ENCODE results near the gene SLC38A5.
A peak's percentile ranks its signal among the peaks of the same experiment; 100 is the strongest.
"Not testable (repeated sequence)": the region's sequence is repeated elsewhere in the genome, so short reads cannot be mapped to it uniquely, and the experiment has no call there.

Gene SLC38A5

DNA sequence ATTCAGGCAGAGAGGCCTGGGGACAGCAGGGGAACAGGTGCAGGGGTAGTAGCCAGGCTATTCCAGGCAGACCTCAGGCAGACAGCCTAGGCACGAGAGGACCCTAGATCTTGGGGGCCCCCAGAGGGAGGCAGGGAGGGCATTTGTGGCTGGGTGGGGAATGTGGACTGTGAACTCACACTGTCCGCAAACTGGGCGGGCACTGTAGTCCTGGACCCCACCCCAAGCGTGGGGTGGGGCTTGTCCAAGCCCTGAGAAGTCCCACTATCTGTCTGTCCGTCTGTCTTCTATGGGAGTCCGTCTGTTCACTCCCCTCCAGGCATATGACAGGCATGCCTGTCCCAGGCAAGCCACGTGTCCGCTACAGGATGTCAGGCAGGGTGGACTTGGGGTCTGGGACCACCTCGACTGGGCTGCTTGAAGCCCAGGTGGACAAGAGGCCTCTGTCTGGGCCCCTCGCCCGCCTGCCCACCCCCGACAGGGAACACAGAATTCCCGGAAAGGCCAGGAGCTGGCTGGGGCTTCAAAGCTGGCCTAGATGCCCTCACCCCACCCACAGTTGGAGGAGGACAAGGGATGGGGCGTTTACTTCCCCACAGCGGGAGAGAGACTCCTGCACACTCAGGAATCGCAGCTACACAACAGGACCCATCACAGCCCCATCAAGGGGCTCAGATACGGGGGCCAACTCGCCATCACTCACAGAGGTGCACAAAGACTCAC, at the start of gene SLC38A5:
Gene SLC38A5, minus strand, starts transcription at position 151 of the 723 bp plus-strand sequence. CDS start 2,336 bp downstream, outside the sequence.
- DNase-seq = no peak

DNA sequence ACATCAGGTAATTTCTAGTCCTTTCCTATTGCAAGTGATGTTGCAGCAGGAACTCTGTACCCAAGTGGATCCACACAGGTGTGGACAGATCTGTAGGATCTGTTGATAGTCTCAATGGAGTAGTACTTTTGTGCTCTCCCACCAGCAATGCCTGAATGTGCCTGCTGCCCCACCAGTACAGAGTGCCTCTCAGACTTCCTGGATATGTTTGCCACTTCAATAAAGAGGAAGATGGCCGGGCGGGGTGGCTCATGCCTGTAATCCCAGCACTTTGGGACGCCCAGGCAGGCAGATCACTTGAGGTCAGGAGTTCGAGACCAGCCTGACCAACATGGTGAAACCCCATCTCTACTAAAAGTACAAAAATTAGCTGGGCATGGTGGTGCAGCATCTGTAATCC, 49.4 kb upstream of the SLC38A5 start:
- DNase-seq = not testable (repeated sequence)

DNA sequence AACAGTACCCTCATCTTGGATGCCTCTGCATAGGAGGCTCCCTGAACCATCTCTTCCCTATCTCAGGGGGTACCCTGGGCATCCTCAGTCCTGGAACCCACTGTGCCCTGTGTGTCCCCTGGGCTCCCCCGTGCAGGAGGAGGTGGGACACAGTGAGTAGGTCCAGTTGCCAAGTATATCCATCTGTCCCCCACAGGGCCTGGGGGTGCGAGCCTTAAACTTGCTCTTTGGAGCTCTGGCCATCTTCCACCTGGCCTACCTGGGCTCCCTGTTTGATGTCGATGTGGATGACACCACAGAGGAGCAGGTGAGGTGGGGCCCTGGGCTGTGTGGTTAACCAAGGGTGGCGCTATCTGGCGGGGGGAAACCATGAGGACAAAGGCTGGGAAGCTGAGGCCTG, 46.9 kb upstream of the SLC38A5 start:
- DNase-seq = no peak

DNA sequence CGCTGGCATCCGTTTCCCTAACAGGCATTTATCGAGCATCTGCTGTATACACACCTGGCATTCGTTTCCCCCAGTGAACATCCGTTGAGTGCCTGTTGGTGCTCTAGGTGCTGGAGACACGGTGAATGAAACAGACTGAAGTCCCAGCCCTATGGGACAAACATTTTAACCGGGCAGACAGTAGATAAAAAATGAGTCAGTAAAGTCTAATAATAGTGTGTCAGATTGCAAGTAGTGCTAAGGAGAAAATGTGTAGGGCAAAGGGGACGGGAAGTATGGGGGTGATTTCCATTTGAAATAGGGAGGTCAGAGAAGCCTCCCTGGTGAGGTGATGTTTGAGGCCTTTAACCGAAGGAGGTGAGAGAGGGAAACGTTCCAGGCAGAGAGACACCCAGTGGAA, 46.2 kb upstream of the SLC38A5 start:
- DNase-seq = no peak

DNA sequence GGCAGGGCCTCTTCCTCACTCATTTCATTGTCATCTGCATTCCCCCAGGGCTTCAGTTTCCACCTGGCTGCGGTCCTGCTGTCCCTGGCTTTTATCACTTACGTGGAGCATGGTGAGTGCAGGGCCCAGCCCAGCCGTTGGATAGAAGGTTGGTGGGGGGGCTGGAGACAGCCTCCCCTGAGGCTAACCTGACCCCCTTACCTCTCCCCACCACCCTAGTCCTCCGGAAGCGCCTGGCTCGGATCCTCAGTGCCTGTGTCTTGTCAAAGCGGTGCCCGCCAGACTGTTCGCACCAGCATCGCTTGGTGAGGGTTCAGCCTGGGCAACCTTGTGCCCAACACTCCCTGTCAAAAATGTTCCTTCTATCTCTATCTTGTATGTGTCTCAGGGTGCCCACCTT, 45.8 kb upstream of the SLC38A5 start:
- no peak for DNase-seq

DNA sequence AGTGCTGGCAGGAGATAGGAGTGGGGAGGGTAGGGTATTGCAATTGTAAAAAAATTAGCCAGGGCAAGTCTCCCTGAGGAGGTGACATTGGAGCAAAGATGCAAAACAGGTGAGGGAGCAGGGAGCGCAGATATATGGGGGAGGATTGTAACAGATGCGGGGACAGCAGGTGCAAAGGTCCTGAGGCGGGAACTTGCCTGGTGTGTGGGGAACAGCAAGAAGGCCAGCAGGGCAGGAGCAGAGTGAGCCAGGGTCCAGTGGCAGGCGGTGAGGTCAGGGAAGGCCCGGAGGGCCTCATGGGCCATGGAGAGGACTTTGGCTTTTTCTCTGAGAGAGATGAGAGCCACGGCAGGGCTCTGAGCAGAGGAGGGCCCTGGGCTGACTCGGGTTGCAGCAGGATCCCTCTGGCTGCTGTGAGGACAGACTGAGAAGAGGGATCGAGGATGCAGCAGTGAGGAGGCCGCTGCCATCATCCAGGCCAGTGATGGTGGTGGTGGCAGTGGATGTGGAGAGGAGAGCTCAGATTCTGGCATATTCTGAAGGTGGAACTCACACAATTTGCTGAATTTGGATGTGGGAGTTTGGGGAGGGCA, 44.9 kb upstream of the SLC38A5 start:
- DNase-seq = no peak

DNA sequence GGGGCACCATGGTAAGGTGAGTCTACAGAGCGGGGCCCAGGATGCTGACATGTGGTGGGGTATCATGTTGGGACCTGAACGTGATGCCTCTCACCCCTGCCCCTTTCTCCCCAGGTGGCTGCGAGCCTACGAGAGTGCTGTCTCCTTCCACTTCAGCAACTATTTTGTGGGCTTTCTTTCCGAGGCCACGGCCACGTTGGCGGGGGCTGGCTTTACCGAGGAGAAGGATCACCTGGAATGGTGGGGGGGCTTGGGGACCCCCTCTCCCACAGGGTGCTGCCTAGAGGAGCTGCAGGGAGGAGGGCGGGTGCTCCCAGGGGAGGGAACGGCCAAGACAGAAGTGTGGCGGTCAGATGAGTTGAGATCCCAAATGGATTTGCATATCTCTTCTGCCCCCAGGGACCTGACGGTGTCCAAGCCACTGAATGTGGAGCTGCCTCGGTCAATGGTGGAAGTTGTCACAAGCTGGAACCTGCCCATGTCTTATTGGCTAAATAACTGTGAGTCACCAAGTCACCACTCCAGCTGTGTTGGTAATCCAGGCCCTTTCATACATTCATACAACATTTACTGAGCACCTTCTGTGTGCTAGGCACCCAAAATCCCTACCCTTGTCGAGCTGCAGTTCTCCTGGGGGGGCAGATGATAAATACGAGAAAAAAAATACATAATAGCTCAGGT, 44.2 kb upstream of the SLC38A5 start:
- no peak for DNase-seq

DNA sequence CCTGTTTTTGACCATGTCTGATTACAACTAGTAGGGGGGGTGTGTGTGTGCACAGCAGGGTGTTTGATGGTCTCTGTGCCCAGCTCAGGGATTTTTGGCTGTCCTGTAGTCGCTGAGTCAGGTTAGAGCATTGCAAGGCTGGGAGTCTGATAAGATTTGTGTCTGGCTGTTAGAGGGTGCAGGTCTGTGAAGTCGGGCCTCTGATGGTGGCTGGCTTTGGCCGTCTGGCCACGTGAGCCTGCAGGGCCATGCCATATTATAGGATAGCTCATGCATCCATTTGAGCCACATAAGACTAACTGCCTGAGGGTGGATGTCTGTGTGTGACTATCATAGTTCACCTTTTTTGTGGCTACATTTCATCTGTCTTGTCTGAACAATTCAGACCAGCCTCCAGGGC, 43.6 kb upstream of the SLC38A5 start:
- DNase-seq = no peak

DNA sequence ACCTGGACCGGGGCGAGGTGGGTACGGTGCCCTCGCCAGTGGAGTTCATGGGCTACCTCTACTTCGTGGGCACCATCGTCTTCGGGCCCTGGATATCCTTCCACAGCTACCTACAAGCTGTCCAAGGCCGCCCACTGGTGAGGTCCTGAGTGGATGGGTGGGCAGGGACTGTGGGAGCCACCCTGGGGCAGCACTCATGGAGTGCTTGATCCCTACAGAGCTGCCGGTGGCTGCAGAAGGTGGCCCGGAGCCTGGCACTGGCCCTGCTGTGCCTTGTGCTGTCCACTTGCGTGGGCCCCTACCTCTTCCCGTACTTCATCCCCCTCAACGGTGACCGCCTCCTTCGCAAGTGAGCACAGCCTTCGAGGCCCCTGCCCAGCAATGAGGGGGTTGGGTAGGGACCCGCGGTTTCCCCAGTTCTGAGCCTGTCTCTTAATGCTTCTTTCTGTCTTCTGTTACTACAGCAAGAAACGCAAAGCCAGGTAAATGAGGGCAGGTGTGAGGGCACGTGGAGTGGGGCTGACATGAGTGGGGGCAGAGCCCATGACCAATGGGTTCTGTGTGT, 42.4 kb upstream of the SLC38A5 start:
- DNase-seq = no peak

DNA sequence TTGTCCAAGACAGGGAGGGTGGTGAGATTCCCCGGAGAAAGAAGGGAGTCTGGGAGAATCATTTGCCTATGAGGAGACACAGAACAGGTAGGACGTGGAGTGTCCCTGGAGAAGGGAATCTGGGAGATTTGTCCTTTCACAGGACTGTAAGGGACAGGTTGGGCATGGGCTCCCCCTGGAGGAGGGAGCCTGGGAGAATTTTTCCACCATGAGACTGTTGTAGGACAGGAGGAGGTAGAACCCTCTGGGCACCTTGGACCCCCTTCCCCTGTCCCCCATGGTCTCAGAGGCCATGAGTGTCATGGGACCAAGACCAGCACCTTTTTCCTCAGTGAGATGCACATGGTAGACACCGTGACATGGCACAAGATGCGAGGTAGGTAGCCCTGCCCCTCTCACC, 41.5 kb upstream of the SLC38A5 start:
- DNase-seq = peak in 1 of 56 donors; percentile 4

DNA sequence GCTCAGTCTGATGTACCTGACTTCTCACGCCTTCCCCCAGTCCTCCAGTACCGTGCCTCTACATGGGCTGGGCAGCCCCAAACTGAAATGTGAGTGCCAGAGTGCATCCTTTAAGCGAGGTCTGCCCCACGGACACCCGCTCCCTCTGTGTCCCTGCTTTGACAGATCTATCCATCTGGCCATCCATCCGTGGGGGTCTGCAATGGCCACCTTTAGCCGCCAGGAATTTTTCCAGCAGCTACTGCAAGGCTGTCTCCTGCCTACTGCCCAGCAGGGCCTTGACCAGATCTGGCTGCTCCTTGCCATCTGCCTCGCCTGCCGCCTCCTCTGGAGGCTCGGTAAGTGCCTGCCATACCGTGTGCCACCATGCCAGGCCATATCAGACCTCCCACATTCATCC, 39.6 kb upstream of the SLC38A5 start:
- DNase-seq = no peak

DNA sequence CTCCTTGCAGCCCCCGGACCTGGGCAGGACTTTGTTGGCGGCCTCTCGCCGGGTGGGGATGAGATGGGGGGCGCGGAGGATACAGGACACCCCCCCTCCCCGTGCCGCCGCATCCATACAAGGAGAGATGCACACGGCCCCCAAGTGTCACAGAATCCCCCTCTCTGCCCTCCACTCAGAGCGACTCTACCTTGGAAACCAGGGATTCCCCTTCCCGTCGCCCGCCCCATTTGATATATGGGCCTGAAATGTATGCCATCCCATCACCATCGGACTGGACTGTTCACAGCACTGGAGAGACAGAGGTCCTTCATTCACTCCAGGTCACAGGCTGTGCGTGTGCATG, 39.2 kb upstream of the SLC38A5 start:
- DNase-seq = peak in 1 of 56 donors; percentile 3

DNA sequence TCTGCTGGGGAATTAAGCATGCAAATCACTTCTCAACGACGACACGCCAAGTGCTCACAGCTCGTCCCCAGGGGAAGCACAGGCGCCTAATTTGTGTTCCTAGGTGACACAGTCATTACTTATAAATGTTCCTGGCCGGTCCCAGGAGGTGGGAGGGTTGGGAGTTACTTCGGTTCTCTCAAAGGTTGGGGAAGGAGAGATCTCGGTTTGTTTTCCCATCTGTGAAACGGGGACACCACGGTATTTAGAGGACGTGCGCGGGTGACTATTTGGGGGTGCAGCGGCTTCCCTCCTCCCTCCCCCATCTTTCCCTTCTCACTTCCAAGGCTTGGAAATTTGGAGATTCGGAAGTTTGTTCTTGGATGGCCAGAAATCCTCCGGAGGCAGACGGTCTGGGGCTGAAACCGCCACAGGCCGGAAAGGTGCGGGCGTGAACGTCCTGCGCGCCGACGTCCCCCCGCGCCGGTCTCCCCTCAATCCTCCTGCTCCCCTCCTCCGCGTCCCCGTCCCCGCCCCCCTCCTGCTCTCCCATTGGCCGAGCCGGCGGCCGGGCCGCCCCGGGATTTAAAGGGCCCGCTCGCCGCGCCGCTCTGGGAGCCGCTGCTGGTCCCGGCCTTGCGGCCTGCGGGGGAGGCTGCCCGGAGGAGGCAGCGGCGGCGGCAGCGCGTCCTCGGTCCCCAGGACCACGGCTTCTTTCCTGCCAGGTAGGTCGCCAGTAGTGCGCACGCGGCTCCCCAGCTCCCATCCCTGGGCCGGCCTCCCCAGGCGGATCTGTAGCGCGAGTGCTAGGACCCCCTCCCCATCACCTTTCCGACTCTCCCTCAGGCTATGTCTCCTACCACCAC, 38.6 kb upstream of the SLC38A5 start, which contains the start of gene PORCN:
Gene PORCN, plus strand, starts transcription at position 593 of the 845 bp plus-strand sequence. CDS start 829 bp downstream, outside the sequence.
- DNase-seq = peak in 55 of 56 donors; percentile 2 to 83 (median 57)

DNA sequence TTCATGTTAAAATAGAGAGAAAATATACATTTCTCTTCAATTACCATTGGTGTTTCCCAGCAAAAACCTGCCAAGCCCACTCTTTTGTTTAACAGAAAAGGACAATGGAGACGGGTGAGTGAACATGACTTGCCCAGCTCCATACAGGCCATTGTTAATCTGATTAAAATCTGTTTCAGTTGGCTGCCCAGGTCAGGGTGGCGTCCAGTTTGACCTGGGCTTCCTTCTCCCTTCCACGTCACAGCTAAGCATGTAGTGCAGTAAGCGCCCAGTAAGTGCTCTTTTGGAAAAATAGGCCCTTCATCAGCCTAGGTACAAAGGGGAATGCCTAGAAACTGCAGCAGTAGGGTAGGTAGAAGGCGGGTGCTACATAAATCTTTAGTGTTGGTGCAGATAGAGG, 37.2 kb upstream of the SLC38A5 start:
- no peak for DNase-seq

DNA sequence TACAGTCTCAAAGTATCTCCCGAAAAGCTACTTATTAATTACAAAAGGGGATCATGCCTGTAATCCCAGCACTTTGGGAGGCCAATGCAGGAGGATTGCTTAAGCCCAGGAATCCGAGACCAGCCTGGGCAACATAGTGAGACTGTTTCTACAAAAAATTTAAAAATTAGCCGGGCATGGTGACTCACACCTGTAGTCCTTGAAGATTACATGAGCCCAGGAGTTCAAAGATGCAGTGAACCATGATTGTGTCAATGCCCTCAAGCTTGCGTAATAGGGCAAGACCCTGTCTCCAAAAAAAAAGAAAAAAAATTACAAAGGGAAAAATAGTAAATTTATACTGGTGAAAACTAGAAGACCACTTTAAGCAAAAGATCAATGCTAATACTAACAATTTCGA, 35.4 kb upstream of the SLC38A5 start:
- DNase-seq = no peak

DNA sequence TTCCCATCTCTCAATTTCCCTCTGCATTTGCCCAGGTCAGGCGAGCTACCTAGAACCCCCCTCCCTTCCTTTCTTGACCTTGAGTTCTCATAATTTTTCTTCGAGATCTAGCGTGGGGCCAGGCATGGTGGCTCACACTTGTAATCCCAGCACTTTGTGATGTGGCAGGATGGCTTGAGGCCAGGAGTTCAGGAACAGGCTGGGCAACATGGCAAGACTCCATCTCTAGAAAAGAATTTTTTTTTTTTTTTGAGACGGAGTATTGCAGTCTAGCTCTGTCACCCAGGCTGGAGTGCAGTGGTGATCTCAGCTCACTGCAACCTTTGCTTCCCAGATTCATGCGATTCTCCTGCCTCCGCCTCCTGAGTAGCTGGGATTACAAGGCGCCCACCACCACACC, 34.2 kb upstream of the SLC38A5 start:
- no peak for DNase-seq

DNA sequence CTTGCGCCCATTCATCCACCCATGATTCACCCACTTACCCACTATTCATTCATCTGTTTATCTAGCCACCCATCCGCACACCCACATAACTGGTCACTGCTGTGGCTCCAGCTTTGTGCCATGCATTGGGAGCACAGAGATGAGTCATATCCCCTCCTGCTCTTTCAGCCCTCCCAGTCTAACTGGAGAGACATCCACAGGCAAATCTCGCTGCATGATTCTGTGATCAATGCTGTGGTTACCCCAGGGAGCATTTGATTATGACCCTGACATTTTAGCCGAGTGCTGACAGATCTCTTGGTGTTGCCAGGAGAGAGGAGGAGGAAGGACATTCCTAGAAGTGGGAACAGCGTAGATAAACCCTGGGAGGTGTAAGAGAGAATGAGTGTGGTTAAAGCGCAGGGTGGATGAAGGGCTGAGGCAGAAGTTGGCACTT, 28.3 kb upstream of the SLC38A5 start:
- no peak for DNase-seq

DNA sequence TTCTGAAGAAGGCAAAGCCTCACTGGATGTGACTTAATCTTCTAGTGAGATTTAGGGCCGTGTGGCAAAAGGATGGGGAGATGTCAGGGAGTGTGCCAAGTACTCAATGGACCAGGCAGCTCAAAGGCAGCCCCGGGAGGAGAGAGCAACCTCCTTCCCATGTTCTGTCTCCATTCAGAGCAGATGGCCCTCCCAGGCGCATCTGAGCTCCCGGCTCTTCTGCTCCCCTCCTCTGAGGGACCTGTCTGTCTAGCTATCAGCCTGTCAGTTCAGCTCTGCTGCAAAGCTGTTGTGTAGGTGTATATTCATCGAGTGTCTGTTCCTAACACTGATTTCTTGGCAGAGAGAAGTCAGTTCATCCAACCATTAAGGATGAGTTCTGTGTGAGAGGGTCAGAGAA, 27.8 kb upstream of the SLC38A5 start:
- DNase-seq = peak in 5 of 56 donors; percentile 1 to 10 (median 5)

DNA sequence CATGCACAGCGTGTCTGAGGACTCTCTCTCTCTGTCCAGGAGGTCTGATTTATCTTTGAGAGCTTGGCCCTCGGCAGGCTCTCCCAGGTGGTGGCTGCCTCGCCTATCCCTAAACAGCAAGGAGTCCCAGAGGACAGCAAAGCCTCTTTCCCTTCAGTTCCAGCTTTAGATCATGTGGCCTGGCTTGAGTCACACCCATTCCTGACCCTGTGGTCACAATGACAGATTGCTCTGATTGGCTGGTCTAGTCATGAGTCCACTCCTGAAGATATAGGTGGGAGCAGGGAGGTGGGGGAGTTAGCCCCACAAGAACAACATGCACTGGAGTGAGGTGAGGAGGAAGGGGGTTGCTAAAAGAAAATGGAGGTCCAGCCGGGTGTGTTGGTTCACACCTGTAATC, 26.6 kb upstream of the SLC38A5 start:
- no peak for DNase-seq

DNA sequence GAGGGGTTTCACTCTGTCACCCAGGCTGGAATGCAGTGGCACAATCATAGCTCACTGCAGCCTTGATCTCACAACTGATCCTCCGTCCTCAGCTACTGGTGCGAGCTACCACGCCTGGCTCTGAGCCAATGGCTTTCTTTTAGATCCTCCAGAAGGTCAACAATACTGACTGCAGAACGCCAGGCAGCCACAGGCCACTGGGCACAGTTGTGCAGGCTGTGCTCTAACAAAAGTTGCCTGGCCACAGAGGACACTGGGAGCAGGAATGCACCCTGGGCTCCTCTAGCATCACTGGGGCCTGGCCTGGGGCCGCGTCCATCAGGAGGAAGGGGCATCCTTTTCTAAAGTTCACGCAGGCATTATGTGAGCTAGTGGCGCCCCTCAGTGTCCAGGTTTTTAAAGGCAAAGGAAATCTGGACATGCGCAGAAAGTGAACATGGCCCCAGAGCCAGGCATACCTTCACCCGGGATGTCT, 23.9 kb upstream of the SLC38A5 start:
- DNase-seq = peak in 17 of 56 donors; percentile 0 to 50 (median 9)

DNA sequence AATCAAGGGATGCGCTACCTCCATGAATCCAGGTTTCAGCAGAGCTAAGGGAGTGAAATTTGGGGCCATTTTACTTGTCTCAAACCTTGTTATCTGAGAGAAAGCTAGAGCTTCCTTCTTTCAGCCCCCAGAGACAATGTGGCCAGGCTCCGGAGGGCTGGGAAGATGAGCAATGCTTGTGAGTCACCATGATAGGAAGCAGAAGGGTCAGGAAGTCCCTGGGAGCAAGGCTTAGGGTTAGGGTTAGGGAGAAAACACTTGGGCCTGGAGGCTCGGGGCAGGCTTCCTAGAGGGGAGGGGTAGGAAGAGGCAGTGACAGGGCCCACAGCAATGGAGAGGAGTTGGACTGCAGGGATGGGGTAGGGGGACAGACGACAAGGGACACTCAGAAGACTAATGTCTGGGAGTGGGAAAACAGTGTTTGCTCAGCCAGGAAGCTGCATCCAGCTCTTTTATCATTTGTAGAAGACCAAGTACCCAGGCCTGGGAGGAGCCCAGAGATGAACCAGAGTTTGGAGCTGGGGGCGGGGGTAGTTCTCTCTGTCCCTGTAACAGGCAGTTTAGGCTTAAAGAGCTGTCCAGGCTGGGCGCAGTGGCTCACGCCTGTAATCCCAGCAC, 22.3 kb upstream of the SLC38A5 start:
- no peak for DNase-seq
